Upper lobe of left lung (tissue), 4 donors: ENCODE results near the gene UPP2.

Source experiments
- POLR2A ChIP-seq, 4 donors: fragments of 450-650 bp; IDR thresholded peaks; one replicate each; pipeline ENCODE4 v1.5.1; 2016 to 2017; ENCODE audit warnings: antibody characterized with exemption in 4 of 4, mild to moderate bottlenecking in 2 of 4
- TF ChIP-seq, protein P1 (sequence below), 6 experiments: fragments of 450-650 bp in 4 of 6; fragments of 200-600 bp in 2 of 6; sonication (generic) in 2 of 6; IDR thresholded peaks; one replicate each; pipeline ENCODE4 v1.5.1; 2016 to 2019; ENCODE audit warnings: antibody characterized with exemption in 6 of 6

DNA sequence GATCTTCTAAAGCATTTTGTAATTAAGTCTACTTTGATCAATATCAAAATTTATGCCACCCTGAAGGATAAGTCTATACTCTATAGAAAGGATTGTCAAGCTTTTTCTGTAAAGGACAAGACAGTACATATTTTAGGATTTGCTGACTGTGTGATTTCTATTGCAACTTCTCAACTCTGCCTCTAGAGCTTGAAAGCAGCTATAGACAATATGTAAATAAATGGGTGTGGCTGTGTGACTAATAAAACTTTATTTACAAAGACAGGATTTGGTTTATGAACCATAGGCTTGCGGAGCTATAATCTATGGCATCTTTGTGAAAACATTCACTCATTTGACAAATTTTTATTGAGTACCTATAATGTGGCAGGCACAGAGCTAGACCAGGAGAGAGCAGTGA is 18.4 kb downstream of the UPP2 start:
- TF ChIP-seq, protein P1, sequence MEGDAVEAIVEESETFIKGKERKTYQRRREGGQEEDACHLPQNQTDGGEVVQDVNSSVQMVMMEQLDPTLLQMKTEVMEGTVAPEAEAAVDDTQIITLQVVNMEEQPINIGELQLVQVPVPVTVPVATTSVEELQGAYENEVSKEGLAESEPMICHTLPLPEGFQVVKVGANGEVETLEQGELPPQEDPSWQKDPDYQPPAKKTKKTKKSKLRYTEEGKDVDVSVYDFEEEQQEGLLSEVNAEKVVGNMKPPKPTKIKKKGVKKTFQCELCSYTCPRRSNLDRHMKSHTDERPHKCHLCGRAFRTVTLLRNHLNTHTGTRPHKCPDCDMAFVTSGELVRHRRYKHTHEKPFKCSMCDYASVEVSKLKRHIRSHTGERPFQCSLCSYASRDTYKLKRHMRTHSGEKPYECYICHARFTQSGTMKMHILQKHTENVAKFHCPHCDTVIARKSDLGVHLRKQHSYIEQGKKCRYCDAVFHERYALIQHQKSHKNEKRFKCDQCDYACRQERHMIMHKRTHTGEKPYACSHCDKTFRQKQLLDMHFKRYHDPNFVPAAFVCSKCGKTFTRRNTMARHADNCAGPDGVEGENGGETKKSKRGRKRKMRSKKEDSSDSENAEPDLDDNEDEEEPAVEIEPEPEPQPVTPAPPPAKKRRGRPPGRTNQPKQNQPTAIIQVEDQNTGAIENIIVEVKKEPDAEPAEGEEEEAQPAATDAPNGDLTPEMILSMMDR (IDR thresholded peaks at IDR 0.05): no peak
- no peak for TF ChIP-seq POLR2A (IDR thresholded peaks at IDR 0.05)
